Activated CD4-positive, alpha-beta T cell treated with anti-CD3 and anti-CD28 coated beads, Interleukin-2, amount 50 U/mL, for 1 hour (primary cell): ENCODE data around the gene FAM180B.

Experiments
- DNase-seq: peaks from one replicate; pipeline ENCODE4 v3.0.0-alpha.2; 2020

FAM180B gene

GRCh38 chr11:47570651-47571356, 15.7 kb upstream of the FAM180B start:
- no peak for DNase-seq

GRCh38 chr11:47571357-47571729, 15.1 kb upstream of the FAM180B start:
- DNase-seq = no peak

DNA sequence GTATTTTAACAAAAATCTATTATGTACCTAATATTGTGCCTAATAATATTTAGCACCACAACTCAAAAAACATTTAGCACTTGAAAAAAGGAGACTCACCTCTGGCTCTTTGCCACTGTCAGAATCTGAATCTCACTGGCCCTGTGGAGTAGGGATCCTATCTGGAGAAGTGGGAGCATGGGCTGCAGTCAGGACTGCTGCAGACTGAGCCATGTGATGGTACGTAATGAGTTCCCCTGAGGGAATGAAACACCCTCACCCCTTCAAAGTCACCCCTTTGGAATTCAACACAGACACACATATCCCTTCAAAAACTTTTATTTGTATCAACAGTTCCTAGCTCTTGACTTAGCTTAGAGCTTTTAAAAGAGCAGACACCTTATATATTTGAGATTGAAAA, 14.6 kb upstream of the FAM180B start:
- DNase-seq = no peak

DNA sequence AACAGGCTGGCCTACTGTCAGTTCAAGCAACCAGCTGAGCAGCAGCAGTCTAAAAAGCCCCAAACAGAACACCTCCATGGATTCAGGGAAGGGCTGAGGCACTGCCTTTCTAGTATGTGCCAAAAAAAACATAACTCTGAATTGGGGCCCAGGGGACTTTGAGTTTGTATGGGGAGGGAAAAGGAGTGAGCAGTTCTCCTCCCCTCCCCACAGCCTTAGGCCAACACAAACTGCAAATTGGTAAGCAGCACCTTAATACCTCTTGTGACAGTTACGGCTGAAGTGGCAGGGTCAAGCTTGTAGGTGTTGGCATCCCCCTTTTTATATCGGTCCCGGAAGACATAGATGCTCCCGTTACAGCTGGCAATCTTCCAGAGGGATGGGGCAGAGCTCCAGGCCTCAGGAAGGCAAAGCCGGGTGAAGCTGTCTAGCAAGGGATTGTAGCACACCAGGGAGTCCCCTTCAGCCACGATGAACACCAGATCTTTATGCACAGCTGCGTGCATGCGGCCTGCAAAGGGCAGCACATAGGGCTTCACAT, 13.7 kb upstream of the FAM180B start:
- DNase-seq = no peak

DNA sequence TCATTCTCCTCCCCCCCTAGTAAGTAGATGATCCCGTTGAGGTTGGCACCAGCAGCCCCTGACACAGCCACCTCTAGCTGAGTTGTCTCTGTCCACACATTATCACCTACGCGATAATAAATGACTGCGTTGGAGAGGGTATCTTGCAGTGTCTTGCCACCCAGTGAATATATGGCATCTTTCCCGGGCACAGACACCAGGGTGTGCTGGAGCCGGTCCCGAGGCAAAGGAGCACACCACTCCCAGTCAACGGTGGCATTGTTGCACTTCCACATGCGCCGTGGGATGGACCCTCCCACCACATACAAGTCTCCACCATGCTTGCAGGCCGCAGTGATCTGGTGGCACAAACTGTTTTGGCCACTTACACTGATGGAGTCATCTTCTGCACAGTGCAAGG, 13.2 kb upstream of the FAM180B start:
- no peak for DNase-seq

GRCh38 chr11:47577460-47578041, 8.9 kb upstream of the FAM180B start:
- DNase-seq = no peak

DNA sequence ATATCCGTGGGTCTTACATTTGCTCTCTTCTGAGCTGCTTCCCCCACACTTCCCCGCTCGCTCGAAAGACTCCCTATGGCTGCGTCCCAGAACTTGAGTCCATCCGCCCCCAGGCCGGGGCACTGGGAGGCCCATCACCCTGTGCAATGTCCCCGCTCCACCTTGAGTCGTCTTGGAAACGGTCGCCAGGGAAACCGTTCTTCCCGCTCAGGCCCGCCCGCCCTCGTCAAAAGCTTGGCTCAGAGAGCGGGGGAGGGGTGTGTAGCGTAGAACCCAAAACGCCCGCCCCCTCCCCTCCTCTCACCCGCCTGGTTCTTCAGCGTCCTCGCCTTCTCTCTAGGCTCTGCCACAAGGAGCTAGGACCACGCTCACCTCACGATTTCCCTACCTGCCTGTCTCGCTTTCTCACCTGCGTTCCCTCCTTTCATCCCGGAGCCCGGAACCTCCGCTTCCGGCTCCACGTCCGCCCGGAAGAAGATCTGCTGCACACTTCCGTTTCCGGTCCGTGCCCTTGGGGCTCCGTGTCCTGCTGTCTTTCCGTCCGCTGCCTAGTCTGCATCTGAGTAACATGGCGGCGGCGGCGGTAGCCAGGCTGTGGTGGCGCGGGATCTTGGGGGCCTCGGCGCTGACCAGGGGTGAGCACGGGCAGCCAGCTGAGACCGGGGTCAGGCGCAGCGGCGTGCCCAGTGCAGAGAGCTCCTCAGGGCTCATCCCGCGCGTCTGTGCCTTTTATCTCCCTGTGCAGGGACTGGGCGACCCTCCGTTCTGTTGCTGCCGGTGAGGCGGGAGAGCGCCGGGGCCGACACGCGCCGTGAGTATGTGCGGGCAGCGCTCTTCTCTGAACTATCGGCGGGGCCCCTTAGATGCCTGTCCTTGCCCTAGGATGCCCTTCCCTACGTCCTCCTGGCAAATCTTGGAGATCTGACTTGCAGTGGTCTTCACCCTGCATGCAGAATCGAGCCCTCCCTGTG, 7.7 kb upstream of the FAM180B start, which contains the start of the genes KBTBD4 and NDUFS3:
Gene KBTBD4 (minus strand): TSS at position 447 of the 971 bp plus-strand sequence. CDS start 19 bp downstream, at position 428.
Gene NDUFS3 (plus strand): TSS at position 551 of the 971 bp plus-strand sequence. CDS start 18 bp downstream, at position 569.
- peak; percentile 85 for DNase-seq

DNA sequence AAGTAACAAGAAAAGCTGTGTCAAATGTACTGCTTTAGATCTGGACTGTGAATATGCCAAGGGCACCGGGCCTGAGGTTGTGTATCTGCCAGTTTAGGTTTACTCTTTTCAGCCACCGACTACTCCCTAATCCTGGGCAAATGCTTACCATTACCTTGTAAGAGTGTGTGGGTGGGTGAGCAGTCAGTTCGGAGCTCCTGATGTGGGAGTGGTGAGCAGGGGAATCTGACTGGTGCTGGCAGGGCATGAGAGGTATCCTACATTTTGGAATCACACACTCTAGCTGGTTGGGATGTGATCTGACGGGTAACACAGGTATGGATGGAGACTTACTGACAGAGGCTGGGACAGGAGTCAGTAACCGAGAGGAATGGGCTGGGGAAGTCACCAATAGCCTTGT, 2.6 kb upstream of the FAM180B start:
- no peak for DNase-seq

DNA sequence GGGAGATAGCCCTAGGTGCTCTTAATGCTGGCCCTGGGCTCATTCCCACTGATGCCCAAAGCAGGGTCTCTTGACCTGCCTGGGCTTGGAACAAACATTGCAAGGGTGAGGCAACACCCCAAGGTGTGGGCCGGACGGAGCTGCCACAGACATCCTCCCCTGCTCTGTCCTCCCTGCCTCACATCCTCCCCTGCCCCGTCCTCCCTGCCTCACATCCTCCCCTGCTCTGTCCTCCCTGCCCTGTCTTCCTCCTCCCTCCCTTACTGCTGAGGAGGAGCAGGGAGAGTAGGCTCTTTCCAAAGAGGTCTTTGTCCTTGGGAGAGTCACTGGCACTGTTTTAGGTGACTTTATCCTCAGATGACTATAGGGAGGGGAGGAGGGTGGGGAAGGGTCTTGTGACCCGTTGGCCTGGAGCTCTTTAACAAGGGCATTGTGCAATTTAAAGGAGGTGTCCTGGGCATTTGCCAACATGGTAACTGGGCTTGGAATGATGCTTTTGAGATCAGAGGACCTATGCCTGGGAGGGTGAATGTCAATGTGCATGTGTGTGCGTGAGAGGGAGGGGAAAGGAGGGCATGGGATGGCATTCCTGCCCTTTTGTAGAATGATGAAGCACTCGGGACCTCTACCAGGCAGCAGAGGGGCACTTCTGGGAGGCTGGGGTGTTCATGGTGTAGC, 700 bp downstream of the FAM180B start:
- DNase-seq = no peak

GRCh38 chr11:47587723-47588326, 1.3 kb downstream of the FAM180B start:
- DNase-seq = no peak

DNA sequence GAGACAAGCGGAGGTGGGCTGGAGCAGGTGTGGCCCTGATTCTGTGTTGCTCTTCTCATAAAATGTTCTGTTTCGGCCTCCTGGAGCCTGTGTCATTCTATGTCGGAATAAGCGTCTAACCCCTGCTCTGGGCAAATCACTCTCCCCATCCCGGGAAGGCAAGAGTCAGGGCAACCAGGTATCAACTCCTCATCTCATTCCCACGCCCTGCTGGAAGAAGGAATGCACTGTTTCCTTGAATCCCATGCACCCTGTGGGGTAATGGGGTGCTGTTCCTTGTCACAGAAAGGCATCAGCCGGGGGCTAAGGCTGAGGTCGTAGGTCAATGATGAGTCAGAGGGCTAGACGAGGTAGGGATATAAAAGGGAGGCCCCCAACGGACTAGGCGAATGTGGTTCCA, 2.6 kb downstream of the FAM180B start:
- no peak for DNase-seq

DNA sequence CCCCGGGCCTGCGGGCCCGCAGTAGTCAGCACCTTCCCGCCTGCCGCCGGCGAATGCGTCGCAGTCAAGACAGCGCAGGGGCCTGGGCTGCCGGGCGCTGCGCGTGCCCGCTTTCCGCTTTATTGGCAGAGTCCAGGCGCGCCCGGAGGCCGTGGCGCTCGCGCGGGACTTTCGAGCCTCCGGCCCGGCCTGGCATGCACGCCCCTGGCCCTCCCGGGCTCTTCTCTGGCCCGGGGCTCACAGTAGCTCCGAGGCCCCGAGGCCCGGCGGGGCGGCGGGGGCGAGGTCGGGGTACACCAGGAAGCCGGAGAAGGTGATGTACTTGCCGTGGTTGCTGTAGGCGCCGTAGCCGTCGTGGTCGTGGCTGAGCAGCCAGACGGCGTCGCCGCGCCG, 3.1 kb downstream of the FAM180B start:
- DNase-seq = no peak

- no peak for DNase-seq
These were observed 3.7 kb downstream of the FAM180B start for GRCh38 chr11:47589977-47590861.

DNA sequence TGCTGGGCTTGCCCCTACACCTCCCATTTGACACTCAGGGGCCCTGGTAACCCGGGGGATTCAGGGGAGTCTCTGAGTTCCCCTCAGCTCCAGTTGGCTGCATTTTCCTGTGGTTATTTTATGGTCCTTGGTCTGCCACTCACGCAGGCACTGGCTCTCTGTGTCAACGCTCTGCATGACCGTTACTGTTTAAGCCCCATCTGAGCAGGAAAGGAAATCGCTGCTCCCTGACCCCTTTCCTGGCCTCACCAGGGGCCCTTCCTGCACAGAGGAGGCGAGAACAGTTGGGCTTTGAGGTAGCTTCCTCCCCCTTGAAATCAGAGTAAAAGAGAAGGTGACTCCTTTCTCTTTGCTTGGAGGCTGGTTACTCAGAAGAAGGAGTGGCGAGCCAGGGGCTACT, 5.3 kb downstream of the FAM180B start:
- DNase-seq = no peak

- DNase-seq = no peak
These were observed 5.8 kb downstream of the FAM180B start for GRCh38 chr11:47592251-47592650.

DNA sequence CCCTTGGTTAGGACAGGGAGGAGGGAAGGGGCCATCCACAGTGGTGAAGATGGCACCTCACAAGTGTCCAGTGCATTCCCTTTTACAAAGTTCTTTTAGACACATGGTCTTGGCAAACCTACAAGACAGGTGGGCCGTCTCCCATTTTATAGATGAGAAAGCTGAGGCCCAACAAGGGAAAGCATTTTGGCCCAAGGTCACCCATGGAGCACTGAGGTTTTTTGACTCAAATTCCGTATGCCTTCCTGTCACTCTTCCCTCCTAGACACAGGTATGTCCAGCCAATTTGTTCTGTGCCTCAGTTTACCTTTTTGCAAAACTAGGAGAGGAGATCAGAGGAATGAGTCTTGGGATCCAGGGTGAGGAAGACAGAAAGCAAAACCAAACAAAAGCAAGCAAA, 6.5 kb downstream of the FAM180B start:
- DNase-seq = no peak

DNA sequence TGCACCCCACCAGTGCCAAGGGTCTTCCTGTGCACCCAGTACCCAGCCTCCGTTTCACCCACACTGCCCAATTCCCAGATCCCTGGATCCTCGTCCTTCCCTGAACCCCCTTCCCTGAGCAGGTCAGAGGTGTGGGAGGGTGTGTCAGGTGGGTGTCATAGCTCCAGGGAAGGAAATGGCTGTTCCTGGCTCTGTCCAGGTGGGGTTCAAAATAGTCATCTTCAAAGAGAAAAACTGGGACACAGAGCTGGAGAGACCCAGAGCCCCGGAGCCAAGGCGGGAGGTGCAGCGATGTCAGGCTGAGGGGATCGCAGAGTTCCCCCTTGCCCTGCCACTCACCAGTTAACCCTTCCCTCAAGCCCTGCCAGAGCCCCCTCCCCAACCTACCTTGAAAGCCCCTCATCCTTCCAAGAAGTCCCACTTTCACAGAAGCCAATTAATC, 7.0 kb downstream of the FAM180B start:
- DNase-seq = no peak

DNA sequence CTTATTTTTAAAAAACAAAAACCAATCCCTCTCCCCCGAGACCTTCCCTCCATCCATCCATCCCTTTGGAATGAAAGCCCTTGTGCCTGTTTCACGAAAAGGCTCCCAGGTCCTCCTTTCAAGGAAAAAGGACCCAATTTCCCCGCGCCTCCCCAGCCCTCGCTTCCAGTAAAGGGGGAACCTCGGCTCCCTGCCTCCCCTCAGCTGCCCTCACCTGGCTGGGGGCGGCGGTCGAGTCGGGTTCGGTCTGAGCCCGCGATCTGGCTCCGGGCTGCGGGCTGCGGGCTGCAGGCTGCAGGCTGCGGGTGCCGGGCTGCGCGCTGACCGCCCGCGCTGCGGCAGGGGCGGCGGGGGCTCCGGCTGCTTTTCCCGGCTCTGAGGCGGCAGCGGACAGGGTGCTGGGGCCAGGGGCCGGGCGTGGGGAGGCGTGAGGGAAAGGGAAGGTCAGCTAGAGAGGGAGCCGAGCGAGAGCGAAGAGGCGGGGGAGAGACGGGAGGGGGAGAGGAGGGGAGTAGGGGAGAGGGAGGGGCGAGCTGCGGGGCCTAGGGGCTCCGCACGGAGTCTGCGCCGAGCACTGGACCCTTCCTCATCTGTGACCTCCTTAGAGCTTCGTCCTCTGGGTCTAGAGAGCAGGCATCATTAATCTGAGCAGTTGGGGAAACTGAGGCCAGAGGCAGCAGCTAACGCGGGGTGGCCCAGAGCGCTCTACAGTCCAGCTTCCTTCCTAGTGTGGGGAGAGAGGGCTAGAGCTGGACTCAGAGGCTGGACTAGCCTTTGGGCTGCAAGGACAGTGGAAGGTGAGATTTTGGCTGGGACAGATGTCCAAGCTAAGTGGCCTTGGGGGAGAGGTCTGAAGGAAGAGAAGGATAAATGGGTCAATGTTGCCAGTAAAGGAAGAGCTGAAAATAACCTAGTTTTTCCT, 7.7 kb downstream of the FAM180B start, which contains the start of gene C1QTNF4:
Gene C1QTNF4 (minus strand): TSS at position 478 of the 922 bp plus-strand sequence. CDS start 3,601 bp downstream, outside the sequence.
- DNase-seq = no peak

DNA sequence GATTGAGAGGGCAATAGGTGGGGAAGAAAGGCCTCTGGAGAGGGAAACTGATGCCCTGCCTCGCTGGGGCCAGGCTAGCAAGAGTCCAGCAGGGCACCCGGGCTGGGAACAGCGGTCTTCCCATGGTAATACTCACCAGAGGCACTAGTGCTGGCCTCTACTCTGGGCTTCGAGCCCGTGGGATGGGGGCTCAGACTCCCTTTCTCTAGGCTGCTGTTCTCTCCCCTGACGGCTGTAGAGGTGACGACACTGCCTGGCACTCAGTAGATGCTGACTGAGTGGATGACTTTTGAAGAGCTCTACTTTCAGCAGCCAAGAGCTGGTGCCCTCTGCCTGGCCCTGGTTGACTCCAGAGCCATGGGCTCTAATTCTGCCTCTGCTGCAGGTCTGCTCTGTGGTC, 8.6 kb downstream of the FAM180B start:
- DNase-seq = no peak

DNA sequence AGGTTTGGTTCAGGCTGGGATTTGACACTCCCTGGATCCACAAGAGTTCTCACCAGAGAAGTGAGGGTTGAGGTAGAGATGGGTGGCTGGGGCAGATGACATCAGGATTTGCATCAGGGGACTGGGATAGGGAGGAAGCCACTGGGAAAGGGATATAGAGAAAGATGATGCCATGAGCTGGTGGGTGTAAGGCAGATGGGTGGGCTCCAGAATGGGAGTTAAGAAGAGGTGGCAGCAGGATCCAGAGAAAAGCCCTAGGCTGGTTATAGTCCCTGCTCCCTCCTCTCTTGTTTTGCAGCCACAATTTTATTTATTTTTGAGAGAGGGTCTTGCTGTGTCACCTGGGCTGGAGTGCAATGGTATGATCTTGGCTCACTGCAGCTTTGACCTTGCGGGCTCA, 9.5 kb downstream of the FAM180B start:
- DNase-seq = no peak
